Measurements from ENCODE around the gene UFD1.

Gene UFD1

GRCh38 chr22:19466126-19466716 is 12.8 kb downstream of the UFD1 start:
- Histone ChIP-seq H3K4me2 (no peak overlapping the region), H2AFZ (ENCODE audit: low read depth) (no peak overlapping the region), H3K27me3 (ENCODE audit: insufficient read depth, low read depth) (no peaks in the 10 kb centered on the region), H3K4me3 (IDR thresholded peaks at IDR 0.05; ENCODE audit: insufficient read depth, low read depth, low read length) (no peak overlapping the region), H3K9ac (no peak overlapping the region), H3K36me3 (ENCODE audit: insufficient read depth) (no peaks in the 10 kb centered on the region), H3K27ac (no peak overlapping the region), H3K79me2 (ENCODE audit: insufficient read depth, low read depth) (no peaks in the 10 kb centered on the region), H3K4me1 (ENCODE audit: low read depth, poor library complexity, severe bottlenecking) (no peaks in the 10 kb centered on the region), H4K20me1 (ENCODE audit: insufficient read depth) (no peaks in the 10 kb centered on the region)
- no peak for TF ChIP-seq CTCF (conservative IDR thresholded peaks at IDR 0.05; ENCODE audit: low read depth, low read length)

GRCh38 chr22:19464975-19465374 is 14.0 kb downstream of the UFD1 start:
- Histone ChIP-seq H3K4me2 (no peak overlapping the region), H3K36me3 (ENCODE audit: insufficient read depth) (no peaks in the 10 kb centered on the region), H2AFZ (ENCODE audit: low read depth) (no peak overlapping the region), H3K9ac (no peak overlapping the region), H3K4me1 (ENCODE audit: low read depth, poor library complexity, severe bottlenecking) (no peaks in the 10 kb centered on the region), H3K27me3 (ENCODE audit: insufficient read depth, low read depth) (no peaks in the 10 kb centered on the region), H3K79me2 (ENCODE audit: insufficient read depth, low read depth) (no peaks in the 10 kb centered on the region), H3K27ac (no peak overlapping the region), H4K20me1 (ENCODE audit: insufficient read depth) (no peaks in the 10 kb centered on the region), H3K4me3 (IDR thresholded peaks at IDR 0.05; ENCODE audit: insufficient read depth, low read depth, low read length) (no peak overlapping the region)
- TF ChIP-seq CTCF (conservative IDR thresholded peaks at IDR 0.05; ENCODE audit: low read depth, low read length), result no peak

- Histone ChIP-seq H3K27me3 (ENCODE audit: insufficient read depth, low read depth) (no peaks in the 10 kb centered on the region), H3K9ac (no peak overlapping the region), H3K36me3 (ENCODE audit: insufficient read depth) (no peaks in the 10 kb centered on the region), H4K20me1 (ENCODE audit: insufficient read depth) (no peaks in the 10 kb centered on the region), H3K79me2 (ENCODE audit: insufficient read depth, low read depth) (no peaks in the 10 kb centered on the region), H3K4me1 (ENCODE audit: low read depth, poor library complexity, severe bottlenecking) (no peaks in the 10 kb centered on the region), H3K27ac (no peak overlapping the region), H3K4me2 (no peak overlapping the region), H3K4me3 (IDR thresholded peaks at IDR 0.05; ENCODE audit: insufficient read depth, low read depth, low read length) (no peak overlapping the region), H2AFZ (ENCODE audit: low read depth) (no peak overlapping the region)
- TF ChIP-seq CTCF (conservative IDR thresholded peaks at IDR 0.05; ENCODE audit: low read depth, low read length), result no peak
Measured at GRCh38 chr22:19464546-19464945, 14.4 kb downstream of the UFD1 start.

GRCh38 chr22:19463491-19464469 is 15.2 kb downstream of the UFD1 start:
- no peak for TF ChIP-seq CTCF (conservative IDR thresholded peaks at IDR 0.05; ENCODE audit: low read depth, low read length)
- no peaks in the 10 kb centered on the region for H3K27me3 ChIP-seq (ENCODE audit: insufficient read depth, low read depth)
- no peak overlapping the region for H3K27ac ChIP-seq
- H3K4me1 ChIP-seq (ENCODE audit: low read depth, poor library complexity, severe bottlenecking), result no peaks in the 10 kb centered on the region
- H4K20me1 ChIP-seq (ENCODE audit: insufficient read depth), result no peaks in the 10 kb centered on the region
- H3K4me2 ChIP-seq, result no peak overlapping the region
- no peak overlapping the region for H3K9ac ChIP-seq
- H3K79me2 ChIP-seq (ENCODE audit: insufficient read depth, low read depth), result no peaks in the 10 kb centered on the region
- no peak overlapping the region for H3K4me3 ChIP-seq (IDR thresholded peaks at IDR 0.05; ENCODE audit: insufficient read depth, low read depth, low read length)
- no peak overlapping the region for H2AFZ ChIP-seq (ENCODE audit: low read depth)
- no peaks in the 10 kb centered on the region for H3K36me3 ChIP-seq (ENCODE audit: insufficient read depth)

Data from KMS-11 (cell line).